ENCODE measurements around the gene HTR7. TPM values are rescaled to one million over a fixed set of nuclear protein-coding genes. Genes with fewer than 3 reads are reported as not detected.

Gene HTR7
- total and polyA plus RNA-seq, 9 of the 15 experiments (the other 6 are each of a cell fraction or from before 2014, with no cell fraction given) = 0.07 to 0.33 (median 0.18) TPM

GRCh38 chr10:90740265-90740664 is 117.6 kb downstream of the HTR7 start:
- no TSS peak for BruUV-seq (replicated peaks)
- Histone ChIP-seq H3K27ac (ENCODE audit: extremely low read depth, low read depth, low read length) (no peak overlapping the region), H3K4me3 (no peak overlapping the region), H3K4me1 (replicated peaks in 1 of 2; ENCODE audit: control insufficient read depth in 2 of 2, insufficient read depth in 2 of 2, low read length in 2 of 2) (no peaks in the 10 kb centered on the region), H3K79me2 (ENCODE audit: control insufficient read depth, insufficient read depth, low read length) (no peaks in the 10 kb centered on the region), H3K9me3 (replicated peaks; ENCODE audit: control insufficient read depth, insufficient read depth, low read depth, low read length) (no peaks in the 10 kb centered on the region), H3K9ac (ENCODE audit: insufficient read depth in 1 of 2, low read depth in 2 of 2, low read length in 2 of 2) (no peak overlapping the region), H3K9me1 (ENCODE audit: control insufficient read depth, insufficient read depth, low read length) (no peaks in the 10 kb centered on the region), H3K36me3 (ENCODE audit: control insufficient read depth, insufficient read depth, low read length) (no peaks in the 10 kb centered on the region), H3K27me3 (ENCODE audit: control insufficient read depth in 2 of 2, insufficient read depth in 2 of 2, low read length in 2 of 2) (no peaks in the 10 kb centered on the region), H3K4me2 (ENCODE audit: insufficient read depth, low read length) (no peak overlapping the region), H2AFZ (ENCODE audit: low read depth, low read length) (no peak overlapping the region), H4K20me1 (replicated peaks; ENCODE audit: control insufficient read depth, insufficient read depth, low read length) (no peaks in the 10 kb centered on the region)
- POLR2A ChIA-PET = no interaction called here
- in situ Hi-C loops (cut with MboI) = no loop called here
- CTCF ChIA-PET (ENCODE audit: low intra/inter-chr PET ratio) = no interaction called here
- ATAC-seq (no peak), DNase-seq (ENCODE audit: extremely low read depth in 1 of 4, low spot score in 3 of 4) (no peak), FAIRE-seq (no peak)
- intact Hi-C loops (cut with micrococcal nuclease) = loop anchor here (10.0 kb wide), 1 partner anchor 945 kb away; no protein-coding TSS in a partner anchor
- 0% methylated on average over 2 of the region's 2 CpGs for WGBS (ENCODE audit: insufficient coverage, low coverage, missing lambda C conversion rate)
- TF ChIP-seq ZNF277 (CRISPR knock-in tag; IDR thresholded peaks at IDR 0.05; ENCODE audit: borderline replicate concordance) = no peak
- no peak for TF ChIP-seq MAFF (IDR thresholded peaks at IDR 0.05; ENCODE audit: low read length)
- TF ChIP-seq POU5F1 (IDR thresholded peaks at IDR 0.05; ENCODE audit: borderline replicate concordance, low read depth, low read length, partially characterized antibody) = no peak

GRCh38 chr10:90738885-90739284 is 119.0 kb downstream of the HTR7 start:
- BruUV-seq (replicated peaks) = no TSS peak
- intact Hi-C loops (cut with micrococcal nuclease) (no loop called here), in situ Hi-C loops (cut with MboI) (no loop called here)
- Histone ChIP-seq H3K79me2 (ENCODE audit: control insufficient read depth, insufficient read depth, low read length) (no peaks in the 10 kb centered on the region), H3K4me2 (ENCODE audit: insufficient read depth, low read length) (no peak overlapping the region), H3K27ac (ENCODE audit: extremely low read depth, low read depth, low read length) (no peak overlapping the region), H3K27me3 (ENCODE audit: control insufficient read depth in 2 of 2, insufficient read depth in 2 of 2, low read length in 2 of 2) (no peaks in the 10 kb centered on the region), H3K9me3 (replicated peaks; ENCODE audit: control insufficient read depth, insufficient read depth, low read depth, low read length) (no peaks in the 10 kb centered on the region), H3K4me3 (no peak overlapping the region), H2AFZ (ENCODE audit: low read depth, low read length) (no peak overlapping the region), H3K9me1 (ENCODE audit: control insufficient read depth, insufficient read depth, low read length) (no peaks in the 10 kb centered on the region), H3K4me1 (replicated peaks in 1 of 2; ENCODE audit: control insufficient read depth in 2 of 2, insufficient read depth in 2 of 2, low read length in 2 of 2) (no peaks in the 10 kb centered on the region), H3K36me3 (ENCODE audit: control insufficient read depth, insufficient read depth, low read length) (no peaks in the 10 kb centered on the region), H4K20me1 (replicated peaks; ENCODE audit: control insufficient read depth, insufficient read depth, low read length) (no peaks in the 10 kb centered on the region), H3K9ac (ENCODE audit: insufficient read depth in 1 of 2, low read depth in 2 of 2, low read length in 2 of 2) (no peak overlapping the region)
- FAIRE-seq = no peak
- CTCF ChIA-PET (ENCODE audit: low intra/inter-chr PET ratio) = no interaction called here
- POLR2A ChIA-PET = no interaction called here
- WGBS (ENCODE audit: insufficient coverage, low coverage, missing lambda C conversion rate) = 0% methylated on average over 2 of the region's 2 CpGs
- no peak for DNase-seq (ENCODE audit: extremely low read depth in 1 of 4, low spot score in 3 of 4)
- no peak for ATAC-seq
- TF ChIP-seq DPF2 (IDR thresholded peaks at IDR 0.05) (no peak), GMEB1 (CRISPR knock-in tag; IDR thresholded peaks at IDR 0.05) (no peak), ZNF311 (CRISPR knock-in tag; IDR thresholded peaks at IDR 0.05) (no peak), TCF3 (CRISPR knock-in tag; IDR thresholded peaks at IDR 0.05) (no peak), GTF2E2 (tag; IDR thresholded peaks at IDR 0.05) (no peak), BDP1 (IDR thresholded peaks at IDR 0.05; ENCODE audit: insufficient read depth, insufficient read length) (no peak), ARID4B (CRISPR knock-in tag; IDR thresholded peaks at IDR 0.05) (no peak)

Measured in K562 (cell line).